Measurements from ENCODE around the gene HCFC1R1. TPM values are rescaled to one million over a fixed set of nuclear protein-coding genes. Genes with fewer than 3 reads are reported as not detected.

HCFC1R1 gene
- total RNA-seq, 4 donors from 2014 or later = 17.8 to 30.9 (median 27.9) TPM

DNA sequence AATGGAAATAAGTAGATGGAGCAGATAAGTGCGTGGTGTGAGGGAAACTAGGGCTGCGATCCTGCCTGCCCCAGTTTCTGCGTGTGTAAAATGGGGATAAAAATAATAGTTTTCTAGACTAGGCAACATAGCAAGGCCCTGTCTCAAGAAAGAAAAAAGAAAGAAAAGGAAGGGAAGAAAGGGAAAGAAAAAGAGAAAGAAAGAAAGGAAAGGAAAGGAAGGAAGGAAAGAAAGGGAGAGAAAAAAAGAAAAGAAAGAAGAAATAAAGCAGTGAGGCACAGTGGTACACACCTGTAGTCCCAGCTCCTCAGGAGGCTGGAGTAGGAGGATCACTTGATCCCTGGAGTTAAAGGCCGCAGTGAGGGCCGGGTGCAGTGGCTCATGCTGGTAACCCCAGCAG is 41.3 kb downstream of the HCFC1R1 start:
- TF ChIP-seq, protein P1, sequence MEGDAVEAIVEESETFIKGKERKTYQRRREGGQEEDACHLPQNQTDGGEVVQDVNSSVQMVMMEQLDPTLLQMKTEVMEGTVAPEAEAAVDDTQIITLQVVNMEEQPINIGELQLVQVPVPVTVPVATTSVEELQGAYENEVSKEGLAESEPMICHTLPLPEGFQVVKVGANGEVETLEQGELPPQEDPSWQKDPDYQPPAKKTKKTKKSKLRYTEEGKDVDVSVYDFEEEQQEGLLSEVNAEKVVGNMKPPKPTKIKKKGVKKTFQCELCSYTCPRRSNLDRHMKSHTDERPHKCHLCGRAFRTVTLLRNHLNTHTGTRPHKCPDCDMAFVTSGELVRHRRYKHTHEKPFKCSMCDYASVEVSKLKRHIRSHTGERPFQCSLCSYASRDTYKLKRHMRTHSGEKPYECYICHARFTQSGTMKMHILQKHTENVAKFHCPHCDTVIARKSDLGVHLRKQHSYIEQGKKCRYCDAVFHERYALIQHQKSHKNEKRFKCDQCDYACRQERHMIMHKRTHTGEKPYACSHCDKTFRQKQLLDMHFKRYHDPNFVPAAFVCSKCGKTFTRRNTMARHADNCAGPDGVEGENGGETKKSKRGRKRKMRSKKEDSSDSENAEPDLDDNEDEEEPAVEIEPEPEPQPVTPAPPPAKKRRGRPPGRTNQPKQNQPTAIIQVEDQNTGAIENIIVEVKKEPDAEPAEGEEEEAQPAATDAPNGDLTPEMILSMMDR (IDR thresholded peaks at IDR 0.05; ENCODE audit: low read depth) = no peak

DNA sequence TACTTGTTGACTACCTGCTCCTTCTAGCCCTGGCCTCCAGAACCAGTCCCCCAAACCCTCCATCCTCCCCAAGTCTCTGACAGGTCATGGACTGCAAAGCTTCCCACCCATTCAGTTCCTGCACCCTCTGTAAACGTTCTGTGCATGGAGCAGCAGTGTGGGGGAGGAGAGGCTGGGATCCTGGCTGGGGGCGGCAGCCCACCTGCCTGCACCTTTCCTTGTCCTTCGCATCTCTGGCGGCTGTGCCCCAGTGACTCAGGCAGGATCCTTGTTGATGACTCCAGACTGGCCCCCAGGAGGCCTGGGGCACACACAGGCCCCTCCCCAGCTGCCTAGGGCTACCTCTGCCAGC is 41.9 kb downstream of the HCFC1R1 start:
- TF ChIP-seq, protein P1 (IDR thresholded peaks at IDR 0.05; ENCODE audit: low read depth) = no peak

DNA sequence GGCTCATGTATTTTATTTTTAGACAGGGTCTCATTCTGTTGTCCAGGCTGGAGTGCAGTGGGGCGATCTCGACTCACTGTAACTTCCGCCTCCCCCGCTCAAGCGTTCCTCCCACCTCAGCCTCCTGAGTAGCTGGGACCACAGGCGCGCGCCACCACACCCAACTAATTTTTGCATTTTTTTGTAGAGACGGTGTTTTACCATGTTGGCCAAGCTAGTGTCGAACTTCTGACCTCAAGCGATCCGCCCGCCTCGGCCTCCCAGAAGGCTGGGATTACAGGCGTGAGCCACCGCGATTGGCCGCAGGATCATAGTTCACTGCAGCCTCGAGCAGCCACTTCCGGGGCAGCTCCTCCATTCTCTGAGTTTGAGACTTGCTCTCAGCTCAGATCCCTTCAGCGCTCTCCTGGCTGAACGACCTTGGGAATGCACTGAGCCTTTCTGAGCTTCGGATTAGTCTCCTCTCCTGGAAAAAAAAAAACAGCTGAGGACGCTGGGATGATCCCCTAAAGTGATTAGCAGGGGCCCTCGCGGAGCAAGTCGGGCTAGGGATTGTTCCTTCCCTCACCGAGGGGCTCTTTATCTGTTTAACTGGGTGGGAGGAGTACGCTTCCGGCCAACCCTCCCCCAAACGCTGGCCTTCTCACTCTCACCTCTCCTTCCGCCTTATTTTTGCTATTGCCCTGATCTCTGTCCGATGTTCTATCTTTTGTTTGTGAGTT is 42.4 kb downstream of the HCFC1R1 start:
- TF ChIP-seq, protein P1 (IDR thresholded peaks at IDR 0.05; ENCODE audit: low read depth) = no peak

GRCh38 chr16:2980227-2981176 is 43.2 kb downstream of the HCFC1R1 start, which contains the start of gene PKMYT1:
PKMYT1 (minus strand) TSS chr16:2980446; CDS start chr16:2979657, 789 bp downstream.
- TF ChIP-seq, protein P1 (IDR thresholded peaks at IDR 0.05; ENCODE audit: low read depth) = no peak

DNA sequence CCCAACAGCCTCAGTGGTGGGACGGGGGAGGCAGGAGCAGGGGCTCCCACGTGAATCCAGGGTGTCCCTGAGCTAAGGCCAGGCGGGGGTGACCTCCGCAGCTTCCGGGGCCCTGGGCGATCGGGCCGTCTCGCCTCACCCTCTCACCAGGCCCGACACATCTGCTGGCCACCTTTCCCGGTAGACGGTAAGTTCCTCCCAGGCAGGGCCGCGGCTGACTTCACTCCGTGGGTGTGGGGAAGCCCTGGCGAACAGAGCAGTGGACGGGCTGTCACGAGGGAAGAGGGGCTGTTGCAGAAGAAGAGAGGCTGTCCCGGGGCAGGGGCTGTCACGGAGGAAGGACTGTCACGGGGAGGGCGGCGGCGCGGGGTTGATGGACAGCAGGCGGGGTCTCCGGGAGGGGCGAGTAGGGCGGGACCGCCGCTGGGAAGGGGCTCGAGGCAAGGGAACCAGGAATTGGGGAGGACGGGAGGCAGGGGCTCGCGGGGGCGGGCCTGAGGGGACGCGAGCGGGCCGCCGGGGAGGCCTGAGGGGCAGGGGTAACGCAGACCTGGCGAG is 44.0 kb downstream of the HCFC1R1 start:
- TF ChIP-seq, protein P1 (IDR thresholded peaks at IDR 0.05; ENCODE audit: low read depth) = no peak

- TF ChIP-seq, protein P1 (IDR thresholded peaks at IDR 0.05; ENCODE audit: low read depth) = no peak
Observed at GRCh38 chr16:2977440-2977839, 46.3 kb downstream of the HCFC1R1 start.

DNA sequence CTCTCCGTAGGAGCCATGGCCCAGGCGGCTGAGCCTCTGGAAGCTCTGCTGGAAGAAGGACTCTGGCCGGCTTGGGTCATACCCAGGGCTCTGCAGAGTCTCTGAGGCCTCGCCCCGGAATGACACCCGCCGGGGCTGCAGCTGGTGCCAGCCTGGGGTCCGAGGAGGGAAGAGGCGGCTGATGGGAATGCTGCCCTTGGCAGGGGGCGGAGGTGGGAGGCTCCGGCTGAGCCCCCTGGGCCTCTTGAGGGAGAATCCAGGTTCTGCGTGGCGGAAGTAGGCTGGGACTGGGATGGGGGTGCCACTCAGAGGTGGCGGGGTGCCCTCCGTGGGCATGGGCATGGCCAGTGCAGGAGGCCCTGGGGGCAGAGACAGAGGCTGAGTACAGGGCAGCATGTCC is 47.1 kb downstream of the HCFC1R1 start:
- TF ChIP-seq, protein P1 (IDR thresholded peaks at IDR 0.05; ENCODE audit: low read depth) = no peak

Data from subcutaneous adipose tissue (tissue), 4 donors.